Measurements from ENCODE around the gene CERS2.

- TF ChIP-seq CTCF (IDR thresholded peaks at IDR 0.05; ENCODE audit: low read length): no peak
- TF ChIP-seq EZH2 (IDR thresholded peaks at IDR 0.05; ENCODE audit: borderline replicate concordance, low read length): no peak
Observed at GRCh38 chr1:150985179-150985825, 10.7 kb upstream of the CERS2 start.

Data from OCI-LY1 (cell line).